SIG-M5 (cell line): ENCODE measurements around the gene METTL3.

Experiments
- DNase-seq: peaks from one replicate; lab custom pipeline; 2025; lab: John Stamatoyannopoulos, UW

The METTL3 gene

DNA sequence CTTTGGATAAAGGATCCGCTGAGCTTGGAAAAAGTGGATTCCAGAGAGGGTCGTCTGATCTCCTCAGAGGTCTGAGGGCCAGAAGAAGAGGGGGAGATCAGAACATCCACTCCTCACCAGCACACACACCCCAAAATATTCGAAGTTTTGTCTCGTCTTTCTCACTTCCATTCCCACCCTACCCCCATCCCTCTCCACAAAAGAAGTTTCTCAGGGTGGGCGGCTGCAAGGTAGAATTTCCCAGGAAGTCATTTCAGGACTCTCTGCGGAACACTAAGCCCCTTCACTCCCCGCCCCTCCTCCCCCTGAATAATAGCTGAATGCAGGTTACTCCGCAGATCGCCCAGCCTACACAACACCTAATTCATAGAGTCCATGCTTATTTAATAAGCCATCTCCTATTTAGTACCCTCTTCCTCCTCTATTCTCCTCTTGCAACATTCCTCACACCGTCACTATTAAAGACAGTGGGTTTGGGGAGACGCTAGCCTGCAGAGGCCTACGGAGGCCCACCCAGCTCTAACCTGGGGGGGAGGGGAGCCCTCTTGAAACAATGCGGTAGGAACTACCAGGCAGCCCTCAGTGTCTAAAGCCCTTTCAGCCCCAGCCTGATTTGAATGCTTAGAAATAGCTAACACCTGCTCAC, 15.7 kb upstream of the METTL3 start:
- no peak for DNase-seq

DNA sequence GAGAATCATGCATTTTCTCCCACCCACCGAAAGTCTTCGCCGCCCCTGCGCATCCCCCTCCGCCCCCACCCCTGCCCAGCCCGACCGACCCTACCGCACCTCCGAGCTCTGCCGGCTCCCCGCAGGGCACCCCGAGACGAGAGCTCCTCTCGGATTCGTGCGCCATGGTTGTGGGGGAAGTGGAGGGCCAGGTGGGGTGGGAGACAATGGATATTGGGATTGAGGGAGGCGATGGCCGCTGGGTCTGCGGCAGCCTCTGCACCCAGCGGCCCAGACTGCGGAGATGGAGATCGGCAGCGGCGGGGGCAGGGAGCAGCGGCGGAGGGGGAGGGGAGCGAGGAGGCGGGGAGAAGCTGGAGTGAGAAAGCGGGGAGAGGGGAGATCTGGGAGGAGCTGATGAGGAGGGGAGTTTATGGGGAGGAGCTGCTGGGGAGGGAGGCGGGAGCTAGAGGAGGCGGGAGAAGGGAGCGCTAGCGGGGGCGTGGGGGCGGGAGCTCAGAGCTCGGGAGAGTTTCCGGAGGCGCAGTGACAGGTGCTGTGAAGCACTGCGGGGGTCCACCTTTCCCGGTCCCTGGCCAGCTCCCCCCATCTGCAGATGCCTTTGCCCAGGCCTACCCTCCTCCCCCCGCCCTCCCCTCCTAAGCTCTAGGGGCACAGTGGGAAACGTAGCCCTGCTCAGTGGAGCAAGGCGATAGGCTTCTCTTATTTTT, 15.0 kb upstream of the METTL3 start, which contains the start of gene SALL2:
Gene SALL2, minus strand, starts transcription at position 385 of the 710 bp plus-strand sequence. Its CDS starts 219 bp downstream, at position 166.
- DNase-seq: no peak

DNA sequence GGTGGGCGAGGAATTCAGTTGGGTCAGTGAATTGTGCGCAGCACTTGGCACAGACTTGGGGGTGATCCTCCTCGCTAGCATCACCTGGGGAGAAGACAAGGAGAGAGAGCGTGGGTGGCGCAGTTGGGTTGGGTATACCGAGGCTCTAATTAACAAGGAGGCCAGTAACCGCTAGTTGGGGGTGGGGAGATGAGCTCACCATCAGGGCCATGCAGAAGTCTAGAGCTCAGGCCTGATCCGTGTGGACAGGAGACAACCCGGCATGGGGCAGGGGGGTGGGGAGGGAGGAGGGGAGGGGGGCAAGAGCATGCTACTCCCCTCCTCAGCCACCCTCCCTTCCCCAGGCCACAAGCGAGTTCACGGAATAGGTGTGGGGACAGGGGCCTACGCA, 14.4 kb upstream of the METTL3 start:
- no peak for DNase-seq

DNA sequence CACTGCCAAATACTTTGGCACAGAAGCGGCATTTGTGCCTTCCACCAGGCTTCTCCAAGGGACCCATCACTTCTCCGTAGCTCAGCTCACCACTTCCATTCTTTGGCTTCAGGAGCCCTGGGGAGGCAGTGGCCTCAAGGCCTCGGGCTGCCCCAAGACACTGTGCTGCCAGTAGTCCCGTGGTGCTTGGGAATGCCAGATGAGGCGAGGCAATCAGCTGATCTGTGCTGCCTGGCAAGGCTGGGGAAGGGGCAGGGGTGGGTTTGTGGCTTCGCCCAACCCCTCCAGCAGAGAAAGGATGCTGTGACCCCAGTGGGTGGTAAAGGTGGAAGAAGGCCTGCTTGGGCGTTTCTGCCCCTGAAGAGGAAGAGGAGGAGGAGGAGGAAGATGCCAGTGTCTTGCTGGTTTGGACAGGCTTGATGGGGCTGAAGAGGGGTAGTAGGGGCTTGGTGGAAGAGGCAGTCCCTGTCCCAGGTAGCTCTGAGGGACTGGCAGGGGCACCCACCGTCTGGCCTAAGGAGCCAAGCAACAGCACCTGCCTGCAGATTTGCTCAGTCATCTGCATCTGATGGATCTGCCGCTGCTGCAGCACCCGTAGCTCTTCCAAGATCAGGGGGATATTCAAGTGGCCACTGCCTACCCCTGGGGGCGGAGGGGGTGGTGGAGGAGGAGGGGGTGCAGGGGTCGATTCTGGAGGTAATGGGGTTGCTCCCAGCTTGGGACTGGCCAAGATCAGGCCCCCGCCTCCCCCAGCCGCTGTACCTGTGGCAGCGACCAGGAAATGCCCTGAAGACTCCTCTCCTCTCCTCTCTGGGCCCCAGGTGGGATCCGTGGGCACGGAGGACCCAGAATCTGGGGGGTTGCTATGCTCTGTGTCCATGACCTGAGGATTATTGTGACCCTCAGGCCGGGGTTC, 13.7 kb upstream of the METTL3 start:
- DNase-seq: no peak

DNA sequence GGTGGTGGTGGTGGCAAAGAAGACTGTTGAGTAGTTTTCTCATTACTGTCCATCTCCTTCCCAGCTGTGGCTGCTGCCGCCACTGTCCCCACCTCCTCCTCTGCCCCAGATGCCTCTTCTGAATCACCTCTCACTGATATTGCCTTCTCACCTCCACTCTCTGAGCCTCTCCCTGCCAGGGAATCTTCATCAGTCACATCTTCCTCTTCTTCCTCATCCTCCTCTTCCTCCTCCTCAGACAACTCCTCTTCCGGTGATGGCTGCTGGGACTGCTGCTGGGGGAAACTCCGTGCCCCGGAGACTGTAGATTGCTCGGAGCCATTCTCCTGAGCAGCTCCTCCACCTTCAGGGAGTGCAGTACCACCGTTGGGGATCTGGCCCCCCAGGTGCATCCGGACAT, 12.1 kb upstream of the METTL3 start:
- no peak for DNase-seq

DNA sequence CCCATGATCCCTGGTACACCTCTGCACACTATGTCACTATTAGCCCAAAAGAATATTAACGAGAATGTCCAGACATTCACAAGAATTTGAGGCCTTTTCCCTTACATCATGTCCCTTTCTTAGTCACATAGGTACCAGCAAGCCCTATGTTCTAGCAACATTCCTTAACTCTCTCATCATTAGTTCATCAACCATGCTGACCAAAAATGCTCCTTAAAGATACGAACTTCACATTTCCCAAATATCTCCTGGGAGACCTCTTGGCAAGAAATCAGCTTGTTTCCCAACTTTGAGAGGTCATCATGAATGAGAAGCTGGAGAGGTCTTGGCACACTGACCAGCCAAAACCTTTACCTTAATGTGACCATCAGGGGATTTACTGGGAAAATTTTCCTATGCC, 10.4 kb upstream of the METTL3 start:
- DNase-seq: no peak

DNA sequence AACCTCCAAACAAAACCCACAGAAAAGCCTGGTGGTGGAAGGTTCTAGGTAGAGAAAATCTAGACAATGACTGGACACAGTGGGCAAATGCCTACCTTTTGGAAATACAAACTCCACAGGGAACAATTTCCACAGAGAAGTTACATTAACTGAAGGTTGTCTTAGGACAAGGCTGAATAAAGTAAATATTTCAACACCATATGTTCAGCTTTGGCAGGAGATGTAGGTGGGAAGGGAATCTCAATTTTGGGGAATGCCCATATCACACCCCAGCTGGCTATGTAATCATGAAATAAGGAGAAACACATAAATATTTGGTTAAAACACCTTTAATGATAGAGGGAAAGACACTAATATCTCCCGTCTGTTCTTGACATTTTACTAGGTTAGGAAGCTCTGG, 9.6 kb upstream of the METTL3 start:
- no peak for DNase-seq

DNA sequence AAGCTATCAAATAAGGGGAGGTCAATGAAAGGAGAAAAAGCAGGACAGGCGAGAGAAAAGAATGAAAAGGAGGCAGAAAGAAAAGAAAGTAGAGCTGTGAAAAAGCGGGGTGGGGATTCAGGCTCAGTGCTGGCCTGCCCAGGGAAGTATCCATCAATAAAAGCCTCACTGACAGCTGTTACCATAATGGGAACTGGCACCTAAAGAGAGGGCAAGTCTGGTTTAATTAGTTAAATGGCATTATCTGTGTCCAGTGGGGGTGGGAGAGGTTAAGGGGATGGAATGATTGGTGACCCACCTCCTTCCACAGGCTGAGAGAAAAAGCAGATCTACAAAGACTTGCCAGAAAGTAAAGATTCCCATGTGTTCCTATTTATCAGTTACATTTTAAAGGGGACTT, 7.6 kb upstream of the METTL3 start:
- no peak for DNase-seq

DNA sequence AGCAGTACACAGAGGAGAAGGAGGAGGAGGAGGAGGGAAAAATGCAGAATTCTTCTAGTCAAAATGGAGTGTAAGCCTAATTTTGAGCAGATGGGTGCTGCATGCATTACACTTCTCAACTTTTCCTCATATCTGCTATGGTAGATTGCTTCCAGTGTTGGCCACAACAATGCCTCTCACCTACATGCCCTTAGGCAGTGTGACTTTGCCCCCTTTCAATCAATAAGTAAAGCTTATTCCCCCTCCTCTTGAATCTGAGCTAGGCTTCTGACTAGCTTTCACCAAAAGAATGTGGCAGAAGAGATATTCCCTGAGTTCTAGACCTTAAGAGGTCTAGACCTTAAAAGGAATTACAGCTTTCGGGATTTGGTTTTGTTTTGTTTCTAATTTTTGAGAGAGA, 3.2 kb upstream of the METTL3 start:
- DNase-seq: no peak

DNA sequence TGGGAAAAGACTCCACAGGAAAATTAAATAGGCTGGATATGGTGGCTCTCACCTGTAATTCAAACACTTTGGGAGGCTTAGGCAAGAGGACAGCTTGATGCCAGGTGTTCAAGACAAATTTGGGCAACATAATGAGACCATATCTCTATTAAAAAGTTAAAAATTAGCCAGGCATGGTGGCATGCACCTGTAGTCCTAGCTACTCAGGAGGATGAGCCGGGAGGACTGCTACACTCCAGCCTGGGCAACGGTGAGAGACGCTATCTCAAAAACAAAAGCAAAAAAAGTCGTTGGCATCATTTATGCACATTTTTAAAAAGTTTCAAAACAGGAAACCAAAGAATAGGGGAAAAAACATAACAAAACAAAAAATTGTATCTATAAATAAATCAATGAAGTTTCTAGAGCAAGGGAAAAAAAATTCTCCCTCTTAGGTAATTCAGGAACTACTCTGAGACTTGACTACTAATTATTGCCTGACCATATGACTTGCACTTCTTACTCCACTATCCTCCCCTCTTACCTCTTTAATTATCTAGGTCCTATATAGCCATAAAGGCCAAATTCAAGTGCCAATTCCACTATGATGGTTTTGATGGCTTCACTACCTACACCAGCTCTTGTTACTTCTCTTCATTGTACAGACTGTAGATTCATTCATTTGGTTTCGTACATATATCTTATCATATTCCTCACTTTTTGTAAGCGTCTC, 1.6 kb downstream of the METTL3 start:
- DNase-seq: no peak

DNA sequence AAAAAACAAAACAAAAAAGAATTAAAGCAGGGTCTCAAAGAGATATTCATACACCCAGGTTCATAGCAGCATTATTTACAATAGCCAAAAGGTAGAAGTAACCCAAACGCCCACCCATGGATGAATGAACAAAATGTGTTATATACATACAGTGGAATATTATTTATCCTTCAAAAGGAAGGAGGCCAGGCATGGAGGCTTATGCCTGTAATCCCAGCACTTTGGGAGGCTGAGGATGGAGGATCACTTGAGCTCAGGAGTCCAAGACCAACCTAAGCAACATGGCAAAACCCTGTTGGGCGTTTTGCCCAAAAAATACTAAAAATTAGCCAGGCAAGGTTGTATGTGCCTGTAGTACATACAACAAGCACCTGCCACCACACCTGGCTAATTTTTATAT, 4.6 kb downstream of the METTL3 start:
- DNase-seq: no peak

DNA sequence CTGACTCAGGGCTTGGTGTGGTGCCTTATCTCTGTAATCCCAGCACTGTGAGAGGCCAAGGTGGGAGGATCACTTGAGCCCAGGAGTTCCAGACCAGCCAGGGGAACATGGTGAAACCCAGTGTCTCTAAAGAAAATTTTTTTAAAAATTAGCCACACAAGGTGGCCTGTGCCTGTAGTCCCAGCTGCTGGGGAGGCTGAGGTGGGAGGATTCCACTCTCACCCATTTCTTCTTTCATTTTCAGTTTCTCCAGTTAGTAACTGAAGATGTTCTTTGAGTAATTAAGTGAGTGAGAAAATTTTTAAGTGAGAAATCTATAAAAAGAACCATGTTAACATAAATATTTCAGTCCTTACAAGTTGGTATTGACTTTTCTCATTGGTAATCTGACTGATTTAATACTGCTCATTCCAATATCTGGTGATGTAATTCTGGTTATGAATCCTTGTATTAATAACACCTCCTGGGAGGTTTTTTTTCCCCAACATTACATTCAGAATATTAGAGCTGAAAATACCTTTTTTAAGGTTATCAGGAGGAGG, 6.1 kb downstream of the METTL3 start:
- no peak for DNase-seq

DNA sequence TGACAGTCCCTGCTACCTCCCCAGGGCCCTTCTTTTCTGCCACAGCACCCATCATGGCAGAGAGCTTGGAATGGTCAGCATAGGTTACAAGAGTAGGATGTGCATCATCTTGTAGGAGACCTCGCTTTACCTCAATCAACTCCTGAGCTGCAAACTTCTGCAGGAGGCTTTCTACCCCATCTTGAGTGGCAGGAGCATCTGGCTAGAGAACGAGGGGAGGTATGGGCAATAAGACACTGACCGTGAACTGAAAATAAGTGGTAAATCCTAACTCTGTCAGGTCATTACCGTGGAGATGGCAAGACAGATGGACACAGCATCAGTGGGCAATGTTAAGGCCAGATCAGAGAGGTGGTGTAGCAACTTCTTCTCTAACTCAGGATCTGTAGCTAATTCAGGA, 7.8 kb downstream of the METTL3 start:
- no peak for DNase-seq

DNA sequence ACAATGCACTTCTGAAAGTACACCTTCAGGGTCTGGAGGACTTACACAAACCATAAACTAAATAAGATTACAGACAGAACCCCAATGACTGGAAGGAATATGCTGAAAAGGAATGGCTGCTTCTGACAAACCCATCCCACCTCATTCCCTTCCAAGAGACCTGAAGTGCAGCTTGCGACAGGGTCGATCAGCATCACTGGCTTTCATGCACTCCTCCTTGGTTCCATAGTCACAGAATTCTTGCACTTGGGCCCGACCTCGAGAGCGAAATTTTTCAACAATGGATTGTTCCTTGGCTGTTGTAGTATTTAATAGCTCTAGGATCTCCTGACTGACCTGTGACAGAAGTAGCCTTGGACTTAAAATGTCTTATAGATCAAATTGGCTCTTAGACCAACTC, 9.6 kb downstream of the METTL3 start:
- no peak for DNase-seq

DNA sequence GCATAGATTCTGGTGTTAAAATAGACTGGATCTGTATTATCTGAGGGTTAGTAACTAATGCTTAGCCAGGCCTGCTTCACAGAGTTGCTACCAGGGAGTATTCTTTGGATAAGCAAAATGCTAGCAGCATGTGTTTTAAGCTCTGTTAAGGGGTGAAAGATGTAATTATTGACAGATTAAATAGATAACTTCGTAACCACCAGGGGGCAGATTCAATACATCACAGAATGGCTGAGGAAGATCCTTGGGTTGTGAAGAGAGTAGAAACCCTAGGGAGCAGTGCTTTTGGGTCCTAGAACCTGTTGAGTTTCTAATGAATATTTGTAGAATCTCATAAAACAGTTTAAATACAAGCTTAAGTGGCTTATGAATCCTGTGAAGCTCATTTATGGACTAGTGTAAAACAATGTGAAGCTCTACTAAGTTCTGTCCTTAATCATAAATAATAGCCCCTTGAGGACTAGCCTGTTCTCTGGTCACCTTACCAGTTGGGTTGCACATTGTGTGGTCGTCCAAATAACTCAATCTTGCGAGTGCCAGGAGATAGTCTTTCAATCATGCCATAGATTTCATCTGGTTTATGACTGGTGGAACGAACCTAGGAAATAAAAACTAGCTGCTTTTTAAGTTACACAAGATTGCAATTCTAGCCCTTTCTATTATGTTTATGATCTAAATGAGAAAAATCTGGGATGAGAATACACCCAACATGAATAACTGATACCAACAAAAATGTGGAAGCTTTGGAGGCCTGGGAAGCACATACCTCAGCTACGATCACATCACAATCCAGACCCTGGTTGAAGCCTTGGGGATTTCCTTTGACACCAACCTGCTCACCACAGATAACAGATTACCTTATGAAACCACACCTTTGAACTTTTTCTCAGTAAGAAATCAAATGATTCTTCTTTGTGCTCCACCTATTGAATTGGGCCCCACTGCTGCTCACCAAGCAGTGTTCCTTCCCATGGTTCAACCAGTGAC, 12.3 kb downstream of the METTL3 start:
- no peak for DNase-seq

DNA sequence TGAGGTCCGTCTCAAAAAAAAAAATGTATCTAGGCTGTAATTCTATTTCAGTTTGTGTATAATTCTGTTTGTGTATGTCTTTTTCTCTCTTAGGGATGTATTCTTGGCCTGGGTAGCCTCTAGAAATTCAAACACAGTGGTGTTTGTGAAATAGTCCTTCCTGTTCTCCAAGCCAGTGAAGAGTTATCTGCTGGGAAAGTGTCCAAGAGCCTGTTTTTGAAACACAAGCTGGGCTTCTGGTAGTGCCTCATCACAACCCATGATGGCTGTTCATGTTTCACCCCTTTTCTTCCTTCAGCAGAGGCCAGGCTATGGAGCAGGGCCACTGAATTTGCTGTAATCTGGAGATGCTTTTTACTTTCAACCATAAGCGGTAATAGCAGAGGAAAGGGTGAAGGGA, 14.7 kb downstream of the METTL3 start:
- no peak for DNase-seq

DNA sequence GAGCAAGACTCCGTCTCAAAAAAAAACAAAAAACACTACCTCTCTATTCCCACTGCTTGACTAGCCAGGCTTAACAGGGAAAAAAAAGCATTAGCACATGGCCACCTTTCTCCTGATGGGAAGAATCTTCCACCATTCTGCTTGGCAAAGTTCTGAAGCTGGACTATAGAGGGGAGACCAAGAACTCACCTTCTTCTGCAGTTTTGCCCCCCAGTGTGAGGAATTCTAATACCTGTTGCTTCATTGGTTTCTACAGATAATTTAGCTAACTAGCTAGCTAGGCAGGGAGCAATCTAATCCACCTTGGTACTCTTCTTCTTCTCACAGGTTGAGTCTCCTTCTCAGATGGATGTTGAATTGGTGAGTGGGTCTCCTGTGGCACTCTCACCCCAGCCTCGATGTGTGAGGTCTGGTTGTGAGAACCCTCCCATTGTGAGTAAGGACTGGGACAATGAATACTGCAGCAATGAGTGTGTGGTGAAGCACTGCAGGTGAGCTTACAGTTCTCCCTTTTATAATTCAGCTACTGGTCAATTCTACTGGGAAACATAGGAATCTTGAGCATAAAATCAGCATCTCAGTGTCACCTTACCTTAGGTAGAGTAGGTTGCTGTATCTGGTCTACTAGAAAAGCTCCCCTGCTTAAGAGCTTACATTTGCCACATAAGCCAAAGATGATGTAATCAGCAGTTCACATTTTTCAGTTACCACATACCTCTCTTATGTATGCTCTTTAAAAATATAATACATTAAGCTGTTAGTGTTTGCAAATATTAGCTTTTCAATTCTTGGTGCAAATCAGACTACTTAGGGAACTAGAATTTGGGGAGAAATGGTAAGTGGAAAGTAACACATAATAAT, 16.0 kb downstream of the METTL3 start:
- DNase-seq: no peak

DNA sequence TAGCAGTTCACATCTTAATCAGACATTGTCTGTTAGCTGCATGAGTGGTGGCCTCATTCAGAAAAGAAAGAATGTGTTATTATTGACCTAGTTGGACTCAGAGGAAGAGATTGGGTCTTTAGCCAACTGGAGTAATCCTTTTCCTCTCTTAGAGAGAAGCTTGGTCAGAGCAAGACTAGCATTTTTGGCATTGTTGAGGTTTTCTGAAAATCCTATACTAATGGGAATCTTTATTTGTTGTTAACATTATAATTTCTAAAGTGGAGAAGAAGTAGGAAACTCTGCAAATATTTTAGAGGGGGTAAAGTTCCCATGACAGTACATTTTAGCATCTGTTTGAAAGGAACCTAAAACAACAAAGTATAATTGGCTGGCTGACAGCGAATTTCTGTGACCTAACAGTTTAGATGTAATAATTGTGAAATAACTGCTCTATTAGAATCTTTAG, 24.5 kb downstream of the METTL3 start:
- no peak for DNase-seq

DNA sequence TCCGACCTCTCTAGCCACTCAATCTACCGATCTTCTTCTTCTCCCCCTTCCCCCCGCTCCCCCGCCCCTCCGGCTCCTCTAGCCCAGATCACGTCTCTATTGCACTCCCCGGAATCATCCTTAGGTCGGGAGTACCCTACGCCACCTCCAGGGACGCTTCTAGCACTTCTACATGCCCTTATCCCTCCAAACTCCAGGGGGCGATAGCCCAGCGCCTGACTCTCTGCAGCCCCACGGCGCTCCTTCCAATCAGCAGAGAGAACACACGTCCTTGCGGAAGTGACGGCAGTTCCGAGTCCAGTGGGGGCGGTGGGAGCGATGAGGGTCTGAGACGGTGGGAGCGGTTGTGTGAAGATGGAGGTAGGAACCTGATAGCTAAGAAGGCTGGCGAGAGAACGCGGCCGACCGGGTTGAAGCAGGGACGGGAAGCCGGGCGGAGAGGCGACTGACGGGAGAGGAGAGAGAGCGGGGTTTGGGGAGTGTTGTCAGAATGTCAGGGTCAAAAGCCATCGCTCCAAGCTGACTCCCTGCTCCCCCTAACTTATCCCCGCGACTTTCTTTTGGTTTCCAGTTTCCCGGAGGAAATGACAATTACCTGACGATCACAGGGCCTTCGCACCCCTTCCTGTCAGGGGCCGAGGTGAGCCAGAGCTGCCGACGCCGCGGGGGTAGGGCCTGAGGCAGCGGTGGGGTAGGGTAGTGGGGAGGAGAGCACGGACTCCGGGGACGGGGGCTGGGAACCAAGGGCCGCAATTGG, 34.0 kb downstream of the METTL3 start, which contains the start of the genes RAB2B and TOX4:
Gene RAB2B, minus strand, starts transcription at position 35 of the 757 bp plus-strand sequence. CDS start 87 bp downstream, outside the sequence.
Gene TOX4, plus strand, starts transcription at position 271 of the 757 bp plus-strand sequence. Its CDS starts 84 bp downstream, at position 355.
- peak; percentile 90 for DNase-seq
